Right lung (tissue), 5 donors: ENCODE results near the gene MSANTD3. TPM values are rescaled to one million over a fixed set of nuclear protein-coding genes. Genes with fewer than 3 reads are reported as not detected.

Experiments
- polyA plus RNA-seq, 5 donors: library from polyadenylated mRNA; unstranded; fragments of 120-200 nt; gene quantifications; one replicate each; pipeline versions ENCODE4 v1.2.1 to v1.2.3, GENCODE V29; 2013; ENCODE audit warnings: inconsistent platforms in 1 of 5, low replicate concordance in 1 of 5; ENCODE audit not compliant: insufficient read length in 5 of 5, insufficient read depth in 1 of 5

The MSANTD3 gene
- polyA plus RNA-seq, 5 donors, result 20.0 to 24.3 (median 23.3) TPM

Other genes starting within 250 kb of the MSANTD3 start
- 10 to 100 TPM; 34.0 to 45.7 (median 44.8) TPM for gene TEX10, start 74.2 kb upstream of the MSANTD3 start, polyA plus RNA-seq
- gene TMEFF1, start 46.0 kb downstream of the MSANTD3 start, polyA plus RNA-seq, result 1 to 10 TPM; 1.7 to 3.2 (median 2.0) TPM
- gene CAVIN4, start 150.9 kb downstream of the MSANTD3 start, polyA plus RNA-seq, result 1 to 10 TPM; 1.9 to 8.3 (median 2.4) TPM